HG02759 (cell line): ENCODE measurements around the gene ORM1.

Source experiments
- ATAC-seq: cut with Tn5 transposase; IDR thresholded peaks from one replicate; pipeline ENCODE4 v1.9.1; 2021; ENCODE audit warnings: mild to moderate bottlenecking, moderate library complexity; ENCODE audit not compliant: unreplicated experiment

ORM1 gene

DNA sequence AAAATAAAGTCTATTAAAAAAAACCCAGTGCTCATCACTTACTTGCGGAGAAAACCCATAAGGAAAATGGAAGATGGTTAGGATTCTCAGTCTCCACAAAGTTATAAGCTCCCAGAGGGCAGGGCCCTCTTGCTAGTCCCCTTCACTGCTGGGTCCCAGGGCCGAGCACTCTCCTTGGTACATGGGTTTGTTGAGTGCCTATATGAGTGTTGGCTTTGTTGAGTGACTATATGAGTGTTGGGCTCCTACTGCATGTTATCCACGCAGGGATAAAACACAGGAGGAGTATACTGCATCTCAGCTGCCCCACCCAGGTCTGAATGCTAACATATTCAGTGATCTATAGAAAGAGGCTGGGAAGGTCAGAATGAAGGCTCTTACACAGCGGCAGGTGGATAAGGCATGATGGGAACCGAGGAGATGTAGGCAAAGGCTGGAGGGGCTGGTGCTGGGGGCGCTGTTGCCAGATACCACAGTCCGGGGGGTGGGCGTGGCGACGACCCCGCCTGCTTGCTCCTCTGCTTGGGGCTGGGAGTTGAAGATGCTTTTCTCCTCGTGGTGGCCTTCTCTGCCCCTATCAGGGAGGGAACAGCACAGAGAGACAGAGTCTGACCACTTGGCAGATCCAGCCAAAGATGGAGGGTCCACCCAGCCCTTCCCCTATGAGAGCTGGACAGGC lies 18.4 kb downstream of the ORM1 start:
- no peak for ATAC-seq

DNA sequence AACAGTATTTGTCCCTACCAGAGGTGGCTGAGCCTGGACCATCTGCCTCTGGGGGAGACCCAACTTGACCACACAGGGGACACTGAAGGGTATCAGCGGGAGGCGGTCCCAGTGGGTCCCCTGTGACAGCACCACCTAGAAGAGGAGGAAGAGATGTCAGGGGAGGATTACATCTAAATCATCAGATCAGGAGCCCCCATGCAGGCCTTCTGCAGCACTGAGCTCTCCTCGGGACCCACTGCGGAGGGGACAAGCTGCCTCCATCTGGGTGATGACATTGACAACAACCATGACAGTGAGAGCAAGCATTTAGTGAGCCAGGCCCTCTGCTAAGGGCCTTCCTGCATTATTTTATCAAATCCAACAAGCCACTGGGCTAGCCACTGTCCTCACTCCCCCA lies 19.1 kb downstream of the ORM1 start:
- ATAC-seq = no peak

DNA sequence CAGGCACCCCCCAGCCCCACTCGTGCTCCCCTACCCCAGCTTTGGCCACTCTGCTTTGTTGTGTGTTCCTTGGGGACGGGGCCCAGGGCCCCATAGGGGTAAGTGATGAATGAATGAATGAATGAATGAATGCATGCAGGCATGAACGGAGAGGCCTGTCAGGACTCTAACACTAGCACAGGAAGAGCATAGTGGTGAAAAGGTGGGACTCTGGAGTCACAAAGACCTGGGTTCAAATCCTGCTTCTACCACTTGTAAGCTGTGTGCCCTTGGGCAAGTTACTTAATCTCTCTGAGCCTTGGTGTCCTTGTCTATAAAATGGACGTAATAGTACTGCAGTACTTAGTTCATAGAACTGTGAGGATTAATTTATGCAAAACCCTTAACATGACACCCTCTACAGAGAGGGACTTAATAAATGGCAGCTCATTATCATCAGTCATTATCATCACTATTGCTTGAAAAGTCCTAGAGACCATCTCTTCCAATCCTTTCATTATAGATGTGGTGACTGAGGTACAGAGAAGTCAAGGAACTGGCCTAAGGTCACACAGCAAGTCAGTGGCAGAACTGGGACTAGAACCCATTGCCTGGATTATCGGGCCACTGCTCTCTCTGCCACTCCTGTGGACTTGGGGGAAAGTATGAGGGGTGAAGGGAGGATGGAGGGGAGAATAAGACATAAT lies 20.0 kb downstream of the ORM1 start:
- ATAC-seq = no peak

DNA sequence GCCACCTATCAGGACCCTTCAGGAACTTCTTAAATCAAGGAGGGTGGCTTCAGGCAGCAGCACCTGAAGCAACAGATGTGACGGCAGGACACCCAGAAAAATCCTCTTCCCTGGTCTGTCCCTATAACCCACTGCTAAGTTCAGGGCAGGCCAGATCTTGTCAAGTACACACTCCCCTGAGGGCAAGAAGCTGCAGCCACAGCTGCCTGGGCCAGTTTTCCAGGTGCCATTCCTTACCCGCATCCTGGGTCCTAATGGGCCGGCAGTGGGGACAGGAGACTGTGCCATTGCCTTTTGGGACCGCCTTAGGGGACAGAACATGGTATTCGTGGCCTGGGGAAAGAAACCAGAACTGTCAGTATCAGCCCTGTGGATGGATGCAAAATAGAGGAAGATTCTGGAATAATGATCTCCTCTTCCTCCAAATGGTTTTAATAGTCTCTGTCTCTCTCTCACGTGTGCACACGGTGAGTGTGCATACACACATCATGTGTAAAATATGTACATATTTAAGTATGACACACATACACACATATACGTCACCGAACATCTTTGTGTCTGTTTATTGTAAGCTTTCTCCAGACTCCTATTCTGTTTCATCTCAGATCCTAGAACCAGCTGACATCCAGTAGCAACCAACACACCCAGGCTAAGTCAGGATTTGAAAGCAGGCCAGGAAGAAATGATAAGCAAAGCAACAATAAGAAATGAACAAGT lies 20.7 kb downstream of the ORM1 start:
- no peak for ATAC-seq

DNA sequence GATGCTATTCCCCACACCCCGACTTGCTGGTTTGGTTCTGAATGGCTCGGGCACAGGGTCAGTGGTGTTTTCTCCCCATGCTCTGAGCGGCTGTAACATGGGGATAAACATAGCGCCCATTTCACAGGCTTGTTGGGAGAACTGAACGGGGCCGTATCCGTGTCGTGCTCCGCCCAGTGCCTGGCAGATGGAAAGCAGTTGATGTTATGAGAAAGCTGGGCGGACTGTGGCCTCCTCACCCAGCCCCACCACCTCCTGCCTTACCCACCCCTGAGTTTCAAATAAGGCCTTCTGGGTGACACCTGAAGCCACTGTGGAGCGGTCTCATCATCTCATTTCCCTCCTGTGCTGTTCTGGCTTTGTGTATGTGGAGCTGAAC lies 21.3 kb downstream of the ORM1 start:
- no peak for ATAC-seq

DNA sequence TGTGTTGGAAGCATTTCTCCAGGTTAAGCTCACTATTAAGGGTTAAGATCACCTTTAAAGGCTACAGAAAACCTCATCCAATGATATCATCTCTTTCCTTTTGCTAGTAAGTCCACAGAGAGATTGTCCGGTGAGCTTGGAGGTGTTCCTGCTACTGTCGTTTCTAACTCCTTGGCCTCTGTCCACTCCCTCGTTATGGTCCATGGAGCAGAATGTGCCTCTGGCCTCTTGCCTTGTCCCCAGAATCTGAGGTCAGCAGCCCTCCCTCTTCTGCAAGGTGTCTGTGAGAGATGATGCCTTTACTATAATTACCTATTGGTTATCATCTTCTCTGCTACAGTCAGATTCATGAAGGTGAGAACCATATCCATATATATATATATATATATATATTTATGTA lies 21.8 kb downstream of the ORM1 start:
- ATAC-seq = no peak

DNA sequence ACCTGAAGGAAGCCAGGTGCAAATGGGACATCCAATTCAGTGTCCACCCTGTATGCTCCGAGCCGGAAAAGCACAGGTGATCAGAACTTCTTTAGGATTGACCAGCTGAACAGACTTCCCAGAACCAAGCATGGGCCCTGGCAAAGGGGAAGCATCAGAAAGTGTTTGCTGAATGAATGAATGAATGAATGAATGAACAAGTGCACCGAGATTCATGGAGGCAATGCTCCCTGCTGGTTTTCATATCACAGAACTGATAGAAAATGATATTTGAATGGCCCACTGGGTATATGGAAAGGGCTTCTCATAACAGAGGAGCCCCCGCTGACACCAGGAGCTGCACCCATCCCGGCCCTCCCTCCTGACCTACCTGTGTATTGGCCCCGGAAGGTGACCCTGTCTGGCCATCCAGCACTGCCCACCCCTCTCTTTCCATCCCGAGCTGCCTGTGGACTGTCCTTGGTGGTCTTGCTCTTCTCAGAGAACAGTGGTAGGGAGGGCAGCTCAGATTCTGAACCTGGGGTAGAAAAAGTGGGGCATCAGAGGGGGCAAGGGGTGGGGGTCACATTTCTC lies 22.7 kb downstream of the ORM1 start:
- no peak for ATAC-seq

DNA sequence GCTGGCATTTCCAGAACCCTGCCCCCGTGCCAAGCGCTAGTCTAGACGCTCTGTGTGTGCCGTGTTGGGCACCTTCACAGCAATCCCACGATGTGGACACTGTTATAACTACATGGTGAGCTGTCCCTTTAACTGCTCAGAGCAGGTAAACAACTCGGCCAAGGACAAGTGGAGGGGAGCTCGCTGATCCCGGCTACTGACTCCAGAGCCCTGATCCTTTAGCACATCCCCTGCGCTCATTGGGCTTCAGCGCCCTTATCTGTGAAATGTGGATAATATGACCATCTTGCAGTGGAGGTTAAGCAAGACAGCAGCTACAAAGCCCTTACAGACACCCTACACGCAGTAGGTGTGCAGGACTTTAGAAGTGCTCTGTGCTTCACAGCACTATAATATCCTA lies 23.2 kb downstream of the ORM1 start:
- ATAC-seq = no peak

DNA sequence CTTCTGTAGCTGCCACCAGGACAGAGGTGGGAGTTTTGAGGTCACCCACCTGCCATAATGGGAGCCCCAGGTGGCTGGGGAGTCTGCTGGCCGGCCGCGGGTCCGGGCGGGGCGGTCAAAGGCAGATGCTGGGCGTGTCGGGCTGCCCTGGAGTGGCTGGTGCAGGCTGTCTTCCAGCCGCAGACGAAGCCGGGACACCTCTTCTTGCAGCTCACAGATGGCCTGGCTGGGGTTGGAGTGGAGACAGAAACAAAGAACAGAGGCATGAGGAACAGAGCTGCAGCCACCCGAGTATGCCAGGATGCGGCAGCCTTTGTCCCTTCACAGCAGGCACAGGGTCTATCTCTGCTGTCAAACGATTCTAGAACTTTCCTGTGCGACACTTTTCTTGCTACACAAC lies 24.8 kb downstream of the ORM1 start:
- no peak for ATAC-seq

DNA sequence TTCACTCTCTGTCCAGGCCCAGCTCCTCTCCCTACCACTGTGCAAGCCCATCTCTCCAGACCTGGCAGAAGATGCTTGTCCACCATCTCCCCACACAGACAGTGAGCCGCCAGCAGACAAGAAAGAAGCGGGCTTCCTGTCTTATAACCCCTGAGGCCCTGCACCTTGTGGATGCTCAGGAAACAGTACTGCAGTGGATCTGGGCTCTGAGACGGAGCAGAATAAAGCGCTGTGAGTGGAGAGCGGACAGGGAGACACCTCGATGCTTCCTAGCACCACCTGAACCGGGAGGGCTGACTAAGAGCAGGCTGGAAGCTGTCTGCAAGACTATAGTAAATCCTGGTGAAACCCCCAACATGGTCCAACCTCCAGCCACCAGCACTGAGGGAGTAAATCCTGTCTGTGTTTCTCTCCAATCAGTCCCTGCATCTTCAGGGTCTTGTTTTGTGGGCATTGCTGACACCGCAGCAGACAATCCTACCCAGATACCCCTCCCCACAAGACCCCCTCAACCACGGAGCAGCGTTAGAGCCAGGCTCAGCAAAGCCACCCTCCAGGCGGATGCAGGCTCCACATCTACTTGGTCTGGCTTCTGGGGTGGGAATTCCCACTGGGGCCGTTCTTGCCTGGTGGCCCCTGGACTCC lies 25.5 kb downstream of the ORM1 start:
- ATAC-seq = no peak

DNA sequence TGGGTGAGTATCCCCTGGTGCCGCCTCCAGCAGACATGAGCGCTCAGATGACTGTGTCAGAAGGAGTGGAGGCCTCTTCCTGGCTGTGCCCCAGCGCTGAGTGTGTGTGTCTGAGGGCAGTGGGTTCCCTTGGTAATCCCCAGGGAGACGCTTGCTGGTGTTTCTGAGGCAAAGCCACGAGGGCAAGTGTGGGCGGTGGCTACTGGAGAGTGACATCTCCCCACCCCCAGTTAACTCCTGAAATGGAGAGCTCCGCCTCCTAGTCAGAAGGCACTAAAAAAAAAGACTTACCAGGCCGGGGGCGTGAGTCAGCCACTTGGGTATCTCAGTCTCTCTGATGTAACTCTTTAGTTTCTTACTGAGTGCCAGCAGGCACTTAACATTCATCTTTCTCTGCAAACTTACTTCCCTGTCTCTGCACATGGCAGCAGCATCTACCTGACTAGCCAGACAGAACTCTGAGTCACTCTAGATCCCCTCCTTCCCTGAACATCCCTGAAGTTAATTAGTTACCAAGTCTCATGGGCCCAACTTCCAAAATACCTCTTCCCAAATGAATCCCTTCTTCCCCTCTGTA lies 26.1 kb downstream of the ORM1 start:
- ATAC-seq = peak; percentile 93

DNA sequence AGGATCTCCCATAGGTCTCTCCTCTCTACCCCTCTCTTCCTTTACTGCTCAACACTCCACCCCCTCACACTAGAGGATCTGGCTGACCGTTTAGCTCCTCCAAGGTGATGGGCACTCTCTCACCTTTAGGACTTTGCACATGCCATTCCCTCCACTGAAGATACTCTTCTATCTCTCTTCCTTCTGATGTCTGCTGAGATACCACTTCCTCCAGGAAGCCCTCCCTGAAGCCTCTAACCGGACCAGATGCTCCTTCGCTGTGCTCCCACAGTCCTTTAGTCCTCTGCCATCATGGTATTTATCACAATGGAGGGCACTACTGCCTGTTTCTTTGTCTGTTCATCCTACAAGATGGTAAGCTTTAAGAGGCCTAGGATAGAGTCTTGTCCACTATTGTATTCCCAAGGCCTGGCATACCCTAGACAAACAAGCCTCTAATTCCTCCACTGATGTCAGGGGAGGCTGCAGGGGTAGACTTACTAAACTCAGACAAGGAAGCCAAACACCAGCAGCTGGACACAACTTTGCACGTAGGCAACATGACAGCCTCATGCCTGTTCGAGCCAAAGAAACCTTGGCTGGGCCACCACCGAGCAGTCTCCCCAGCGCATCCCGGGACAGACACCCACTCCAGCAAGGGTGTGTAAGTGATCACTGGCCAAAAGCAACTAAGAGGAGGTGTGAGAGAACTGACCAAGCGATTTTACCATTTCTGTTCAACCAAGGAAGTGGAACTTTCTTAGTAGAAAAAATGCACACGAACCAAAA lies 27.0 kb downstream of the ORM1 start:
- no peak for ATAC-seq

DNA sequence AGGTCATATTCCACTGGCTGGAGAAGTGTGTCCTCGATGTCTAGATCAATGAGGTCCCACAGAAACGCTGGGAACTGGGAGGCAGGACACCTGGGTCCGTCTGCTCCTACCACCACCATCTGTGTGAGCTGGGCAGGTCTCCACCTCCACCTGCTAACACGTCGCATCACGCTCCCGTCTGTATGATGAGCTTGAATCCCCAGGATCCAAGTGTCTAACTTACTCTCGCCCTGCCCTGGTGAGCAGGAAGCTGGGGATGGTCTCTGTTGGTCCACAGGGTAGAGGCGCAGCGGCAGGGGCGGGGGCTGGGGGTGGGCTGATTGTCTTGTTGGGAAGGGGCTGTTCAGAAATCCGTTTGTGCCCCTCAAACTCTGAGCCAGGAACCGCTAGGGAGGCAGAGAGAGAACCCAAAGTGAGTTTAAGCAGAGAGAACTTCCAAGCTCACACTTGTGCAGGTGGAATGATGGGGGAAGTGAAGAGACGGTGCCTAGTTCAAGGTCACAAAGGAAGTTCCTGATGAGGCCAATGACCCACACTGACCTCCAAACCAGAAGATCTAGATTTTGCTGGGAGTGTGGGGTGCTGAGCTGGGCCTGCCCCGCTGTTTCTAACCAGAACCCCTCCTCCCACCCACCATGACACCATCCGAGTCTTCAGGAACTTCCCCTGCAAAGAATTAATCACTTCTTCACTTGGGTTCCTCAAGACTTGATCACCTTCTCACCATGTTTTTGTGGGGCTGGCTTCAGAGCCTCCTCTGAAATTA lies 27.9 kb downstream of the ORM1 start:
- no peak for ATAC-seq

DNA sequence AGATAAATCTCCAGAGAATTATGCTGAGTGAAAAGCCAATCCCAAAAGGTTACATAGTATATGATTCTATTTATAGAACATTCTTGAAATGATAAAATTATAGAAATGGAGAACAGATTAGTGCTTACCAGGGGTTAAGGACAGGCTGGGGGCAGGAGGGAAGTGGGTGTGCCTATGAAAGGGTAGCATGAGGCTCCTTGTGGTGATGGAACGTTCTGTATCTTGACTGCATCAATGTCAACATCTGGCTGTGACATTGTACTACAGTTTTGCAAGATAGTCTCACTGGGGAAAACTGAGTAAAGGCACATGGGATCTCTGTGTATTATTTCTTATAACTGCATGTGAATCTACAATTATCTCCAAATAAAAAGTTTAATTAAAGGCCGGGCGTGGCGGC lies 29.0 kb downstream of the ORM1 start:
- ATAC-seq = no peak

DNA sequence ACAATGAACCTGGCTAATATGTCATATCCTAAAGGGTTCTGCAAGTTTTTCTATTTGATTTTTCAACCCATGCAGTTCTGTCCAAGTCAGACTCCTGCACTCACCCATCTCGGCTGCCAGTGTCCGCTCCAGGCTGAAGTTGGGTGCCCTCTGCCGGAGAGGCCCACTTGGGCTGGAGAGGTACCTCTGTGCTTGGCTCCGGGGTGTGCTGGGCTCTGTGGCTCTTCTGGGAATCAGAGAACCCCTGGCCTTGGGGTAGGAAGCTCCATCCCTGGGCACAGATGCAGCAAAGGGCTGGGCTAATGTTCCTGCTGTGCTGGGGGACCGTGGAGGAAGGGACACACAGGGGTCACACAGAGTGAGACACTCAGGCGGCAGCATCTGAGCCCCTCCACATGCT lies 32.9 kb downstream of the ORM1 start:
- no peak for ATAC-seq

DNA sequence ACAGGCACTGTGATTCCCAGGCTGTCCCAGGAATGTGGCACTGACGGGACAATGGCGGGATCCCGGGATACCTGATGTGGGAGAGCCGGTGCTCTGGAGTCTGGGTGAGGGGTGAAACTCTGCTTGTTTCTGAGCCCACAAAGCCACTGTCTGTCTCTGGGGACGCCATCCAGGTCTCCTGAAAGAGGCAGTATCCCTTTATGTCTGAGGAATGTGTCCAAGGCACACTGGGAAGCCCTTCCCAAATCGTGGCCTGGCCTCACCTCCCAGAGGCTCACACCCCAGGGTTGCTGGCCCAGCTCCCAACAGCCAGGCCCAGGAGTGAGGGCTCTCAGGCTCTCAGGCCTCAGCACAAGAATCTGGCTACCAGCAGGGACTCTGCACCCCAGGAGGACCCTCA lies 33.9 kb downstream of the ORM1 start:
- ATAC-seq = no peak

DNA sequence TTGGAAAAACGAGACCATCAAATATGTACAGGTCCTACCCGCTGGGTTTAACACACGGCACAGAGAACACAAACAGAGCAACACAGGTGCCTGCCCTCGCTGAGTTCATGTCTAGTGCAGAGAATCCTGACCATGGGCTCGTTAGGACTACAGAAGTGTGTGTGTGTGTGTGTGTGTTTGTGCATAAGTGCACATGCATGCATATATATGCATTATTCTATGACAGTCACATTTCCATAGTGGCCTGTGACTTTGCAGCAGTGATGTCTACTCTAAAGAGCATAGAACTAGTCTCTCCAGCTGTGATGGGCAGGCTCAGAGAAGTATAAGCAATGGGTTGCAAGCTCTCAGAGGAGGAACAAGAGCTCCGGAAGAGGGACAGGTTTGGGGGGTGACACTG lies 34.5 kb downstream of the ORM1 start:
- no peak for ATAC-seq

DNA sequence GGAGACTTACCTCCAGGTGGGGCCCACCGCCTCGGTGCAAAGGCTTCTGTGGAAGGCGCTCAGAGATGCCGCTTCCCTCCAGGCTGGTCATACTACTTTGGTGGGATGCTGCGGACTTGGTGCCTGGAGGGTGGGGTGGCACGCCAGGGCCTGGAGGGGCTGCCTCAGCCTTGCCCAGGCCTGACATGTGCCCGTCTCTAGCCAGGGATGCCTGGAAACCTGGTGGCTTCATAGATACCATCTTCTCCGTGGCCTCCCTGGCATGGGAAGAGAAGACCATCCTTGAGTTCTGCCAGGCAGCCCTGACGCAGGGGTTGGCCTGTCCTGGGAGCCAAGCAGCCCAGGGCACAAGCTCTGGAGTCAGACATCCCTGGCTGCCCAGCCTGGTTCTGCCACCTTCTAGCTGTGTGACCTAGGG lies 35.0 kb downstream of the ORM1 start:
- no peak for ATAC-seq

DNA sequence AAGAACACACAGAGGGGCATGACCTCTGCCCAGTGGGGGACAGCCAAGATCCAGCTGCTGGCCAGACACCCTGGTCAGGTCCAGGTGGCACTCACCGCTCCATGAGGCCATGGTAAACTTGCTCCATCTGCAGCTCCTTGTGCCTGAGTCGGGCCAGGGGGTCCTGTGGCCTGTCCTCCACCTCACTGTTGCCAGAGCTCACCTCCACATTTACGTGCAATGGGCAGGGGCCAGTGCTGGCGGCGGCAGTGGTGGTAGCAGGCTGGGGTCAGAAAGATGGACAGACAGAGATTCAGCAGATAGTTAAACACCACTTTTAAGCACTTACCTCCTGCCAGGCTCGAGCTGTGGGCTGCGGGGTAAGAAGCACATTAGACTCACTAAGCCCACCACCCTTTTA lies 36.9 kb downstream of the ORM1 start:
- ATAC-seq = no peak

DNA sequence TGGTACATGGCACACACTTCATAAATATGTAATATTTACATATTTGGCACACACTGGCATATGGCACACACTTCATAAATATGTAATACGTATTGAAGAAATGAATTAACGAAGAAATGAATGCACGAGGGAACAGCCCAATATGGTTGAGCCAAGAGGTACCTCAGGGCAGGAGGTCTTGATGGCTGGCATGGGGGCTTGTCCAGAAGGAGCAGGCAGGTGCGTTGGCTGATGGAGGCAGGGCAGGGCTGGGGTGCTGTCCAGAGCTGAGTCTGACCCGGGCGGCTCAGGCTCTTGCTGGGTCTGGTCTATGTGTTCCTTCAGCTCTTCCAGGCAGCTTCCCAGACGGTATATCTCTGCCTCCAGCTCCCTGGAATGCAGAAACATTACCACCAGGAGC lies 38.6 kb downstream of the ORM1 start:
- ATAC-seq = no peak
